ENCODE results near the gene TRIM9.

TRIM9 gene

DNA sequence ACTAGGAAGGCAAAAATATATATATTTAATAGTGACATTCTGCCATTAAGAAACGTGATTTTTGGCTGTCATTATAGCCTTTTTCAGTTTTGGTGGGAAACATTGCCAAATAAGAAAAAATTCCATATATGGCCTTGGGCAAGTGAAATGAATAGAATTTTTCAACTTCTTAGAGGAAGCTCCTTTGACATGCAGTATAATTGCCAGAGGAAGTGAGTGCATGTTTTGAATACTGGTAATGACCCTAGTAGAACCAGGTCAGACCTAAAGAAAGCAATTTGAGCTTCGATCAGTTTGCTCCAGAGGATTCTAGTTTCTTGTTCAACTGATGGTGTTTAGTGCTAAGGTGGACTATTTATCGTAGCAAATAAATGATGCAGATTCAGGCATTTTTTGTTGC, 26.2 kb upstream of the TRIM9 start:
- no peak for TF ChIP-seq EZH2phosphoT487 (IDR thresholded peaks at IDR 0.05; ENCODE audit: low read depth)
- TF ChIP-seq CTCF (IDR thresholded peaks at IDR 0.05; ENCODE audit: low read depth, low read length) = no peak
- Histone ChIP-seq H3K9me3 (ENCODE audit: insufficient read depth, low read length) (no peaks in the 10 kb centered on the region), H3K27me3 (ENCODE audit: low read depth, low read length) (no peaks in the 10 kb centered on the region), H3K36me3 (replicated peaks; ENCODE audit: low read depth, low read length) (no peaks in the 10 kb centered on the region), H2AFZ (ENCODE audit: low read depth, low read length) (no peak overlapping the region), H3K9ac (ENCODE audit: low read length) (no peak overlapping the region), H3K79me2 (ENCODE audit: low read length) (no peaks in the 10 kb centered on the region), H3K4me1 (ENCODE audit: low read length) (peaks cover 25% of the 10 kb centered on the region), H3K27ac (ENCODE audit: low read length) (no peak overlapping the region), H3K4me3 (ENCODE audit: low read length) (no peak overlapping the region), H3K4me2 (ENCODE audit: low read length) (no peak overlapping the region), H4K20me1 (ENCODE audit: insufficient read depth, low read length) (no peaks in the 10 kb centered on the region)

DNA sequence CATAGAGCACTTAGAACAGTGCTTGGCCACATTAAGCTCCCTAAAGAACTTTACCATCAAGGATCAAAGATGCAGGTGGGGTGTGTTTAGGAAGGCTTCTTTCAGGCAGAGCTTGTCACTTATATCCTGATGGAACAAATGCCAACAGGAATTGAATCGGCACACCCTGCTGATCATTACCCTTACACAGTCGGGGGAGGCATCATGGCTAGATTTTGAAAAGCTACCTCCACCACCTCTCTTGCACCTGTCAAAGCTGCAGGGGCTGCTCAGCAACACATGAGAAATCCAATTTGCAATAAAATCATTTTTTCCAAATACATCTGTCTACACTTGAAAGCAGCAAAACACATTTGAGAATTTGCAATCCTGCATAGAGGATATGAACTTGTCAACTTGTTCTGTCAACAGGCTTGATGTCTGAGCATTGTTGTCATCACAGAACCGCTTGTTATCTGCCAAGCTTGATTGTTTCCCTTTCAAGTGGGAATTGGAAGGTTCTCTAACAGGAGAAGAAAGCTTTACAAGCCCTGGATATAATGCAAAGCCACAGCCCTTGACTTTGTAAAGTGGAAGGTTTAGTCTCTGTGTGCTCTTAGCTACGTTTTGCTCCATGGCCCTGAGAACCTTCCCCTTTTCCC, 24.6 kb upstream of the TRIM9 start:
- Histone ChIP-seq H3K9me3 (ENCODE audit: insufficient read depth, low read length) (no peaks in the 10 kb centered on the region), H4K20me1 (ENCODE audit: insufficient read depth, low read length) (no peaks in the 10 kb centered on the region), H3K9ac (ENCODE audit: low read length) (no peak overlapping the region), H3K36me3 (replicated peaks; ENCODE audit: low read depth, low read length) (no peaks in the 10 kb centered on the region), H2AFZ (ENCODE audit: low read depth, low read length) (no peak overlapping the region), H3K4me1 (ENCODE audit: low read length) (peaks cover 25% of the 10 kb centered on the region), H3K27me3 (ENCODE audit: low read depth, low read length) (no peaks in the 10 kb centered on the region), H3K4me2 (ENCODE audit: low read length) (no peak overlapping the region), H3K79me2 (ENCODE audit: low read length) (no peaks in the 10 kb centered on the region), H3K4me3 (ENCODE audit: low read length) (no peak overlapping the region), H3K27ac (ENCODE audit: low read length) (no peak overlapping the region)
- TF ChIP-seq CTCF (IDR thresholded peaks at IDR 0.05; ENCODE audit: low read depth, low read length) = no peak
- TF ChIP-seq EZH2phosphoT487 (IDR thresholded peaks at IDR 0.05; ENCODE audit: low read depth) = no peak

- no peak overlapping the region for H3K27ac ChIP-seq (ENCODE audit: low read length)
- no peaks in the 10 kb centered on the region for H3K9me3 ChIP-seq (ENCODE audit: insufficient read depth, low read length)
- H3K4me1 ChIP-seq (ENCODE audit: low read length) = peaks cover 25% of the 10 kb centered on the region
- no peak overlapping the region for H3K4me3 ChIP-seq (ENCODE audit: low read length)
- TF ChIP-seq EZH2phosphoT487 (IDR thresholded peaks at IDR 0.05; ENCODE audit: low read depth) (no peak), CTCF (IDR thresholded peaks at IDR 0.05; ENCODE audit: low read depth, low read length) (no peak)
- H3K27me3 ChIP-seq (ENCODE audit: low read depth, low read length) = no peaks in the 10 kb centered on the region
- no peak overlapping the region for H3K9ac ChIP-seq (ENCODE audit: low read length)
- no peaks in the 10 kb centered on the region for H4K20me1 ChIP-seq (ENCODE audit: insufficient read depth, low read length)
- no peak overlapping the region for H3K4me2 ChIP-seq (ENCODE audit: low read length)
- H3K36me3 ChIP-seq (replicated peaks; ENCODE audit: low read depth, low read length) = no peaks in the 10 kb centered on the region
- H3K79me2 ChIP-seq (ENCODE audit: low read length) = no peaks in the 10 kb centered on the region
- no peak overlapping the region for H2AFZ ChIP-seq (ENCODE audit: low read depth, low read length)
Measured at GRCh38 chr14:51118993-51119392, 24.1 kb upstream of the TRIM9 start.

DNA sequence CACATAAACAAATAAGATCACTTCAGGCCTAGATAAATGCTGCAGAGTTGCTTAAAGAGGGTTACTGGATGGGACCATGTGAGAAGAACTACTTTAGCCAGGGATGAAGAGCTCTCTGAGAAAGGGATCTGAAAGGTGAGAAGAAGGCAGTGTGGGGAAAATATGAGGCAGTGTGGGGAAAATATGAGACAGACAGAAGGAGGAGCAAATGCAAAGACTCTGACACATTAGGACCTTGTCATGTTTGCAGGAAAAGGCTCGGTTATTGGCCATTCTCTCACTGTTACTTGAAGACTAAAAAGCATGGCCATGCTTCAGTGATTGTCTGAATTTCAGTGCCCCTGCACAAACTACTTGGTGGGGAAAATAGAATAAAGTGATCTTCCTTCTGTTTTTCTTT, 22.7 kb upstream of the TRIM9 start:
- H3K79me2 ChIP-seq (ENCODE audit: low read length) = no peaks in the 10 kb centered on the region
- H3K9me3 ChIP-seq (ENCODE audit: insufficient read depth, low read length) = no peaks in the 10 kb centered on the region
- no peaks in the 10 kb centered on the region for H3K27me3 ChIP-seq (ENCODE audit: low read depth, low read length)
- TF ChIP-seq EZH2phosphoT487 (IDR thresholded peaks at IDR 0.05; ENCODE audit: low read depth) (no peak), CTCF (IDR thresholded peaks at IDR 0.05; ENCODE audit: low read depth, low read length) (no peak)
- H3K4me1 ChIP-seq (ENCODE audit: low read length) = peaks cover 25% of the 10 kb centered on the region
- peak overlapping the region; percentile 21 for H3K4me2 ChIP-seq (ENCODE audit: low read length)
- no peak overlapping the region for H2AFZ ChIP-seq (ENCODE audit: low read depth, low read length)
- no peaks in the 10 kb centered on the region for H3K36me3 ChIP-seq (replicated peaks; ENCODE audit: low read depth, low read length)
- no peaks in the 10 kb centered on the region for H4K20me1 ChIP-seq (ENCODE audit: insufficient read depth, low read length)
- no peak overlapping the region for H3K4me3 ChIP-seq (ENCODE audit: low read length)
- H3K9ac ChIP-seq (ENCODE audit: low read length) = no peak overlapping the region
- no peak overlapping the region for H3K27ac ChIP-seq (ENCODE audit: low read length)

Measured in OCI-LY3 (cell line).